Parathyroid adenoma (tissue), 2 donors: ENCODE results near the gene SLC6A4.
"Not testable (repeated sequence)": the region's sequence is repeated elsewhere in the genome, so short reads cannot be mapped to it uniquely, and the experiment has no call there.

ENCODE experiments used
- H2AFZ ChIP-seq: fragments of 300-600 bp; sonication (generic); one replicate; pipeline ENCODE4 v1.7.0; 2017; ENCODE audit warnings: antibody characterized with exemption, mild to moderate bottlenecking
- H3K27ac ChIP-seq: fragments of 300-600 bp; sonication (generic); one replicate; pipeline ENCODE4 v1.7.0; 2017
- H3K27me3 ChIP-seq: fragments of 300-600 bp; sonication (generic); one replicate; pipeline ENCODE4 v1.7.0; 2017; ENCODE audit warnings: low read length; ENCODE audit not compliant: control insufficient read depth, insufficient read depth
- H3K36me3 ChIP-seq: fragments of 300-600 bp; sonication (generic); one replicate; pipeline ENCODE4 v1.7.0; 2017; ENCODE audit warnings: low read length; ENCODE audit not compliant: control insufficient read depth, insufficient read depth
- H3K4me1 ChIP-seq: fragments of 300-600 bp; sonication (generic); one replicate; pipeline ENCODE4 v1.7.0; 2017; ENCODE audit warnings: control low read depth
- H3K4me2 ChIP-seq: fragments of 300-600 bp; sonication (generic); one replicate; pipeline ENCODE4 v1.7.0; 2017; ENCODE audit warnings: low read length
- H3K4me3 ChIP-seq: fragments of 300-600 bp; sonication (generic); one replicate; pipeline ENCODE4 v1.7.0; 2017; ENCODE audit warnings: low read depth, low read length
- H3K79me2 ChIP-seq: fragments of 300-600 bp; sonication (generic); one replicate; pipeline ENCODE4 v1.7.0; 2017; ENCODE audit warnings: control low read depth
- H3K9ac ChIP-seq: fragments of 300-600 bp; sonication (generic); one replicate; pipeline ENCODE4 v1.7.0; 2017; ENCODE audit warnings: mild to moderate bottlenecking
- H3K9me3 ChIP-seq: fragments of 300-600 bp; sonication (generic); one replicate; pipeline ENCODE4 v1.7.0; 2017; ENCODE audit warnings: low read length; ENCODE audit not compliant: control insufficient read depth
- TF ChIP-seq, protein P1 (sequence below): fragments of 300-600 bp; sonication (generic); IDR thresholded peaks from one replicate; pipeline ENCODE4 v1.7.0; 2017; ENCODE audit warnings: antibody characterized with exemption, mild to moderate bottlenecking
- donor health status: primary hyperparathyroidism.

Gene SLC6A4

DNA sequence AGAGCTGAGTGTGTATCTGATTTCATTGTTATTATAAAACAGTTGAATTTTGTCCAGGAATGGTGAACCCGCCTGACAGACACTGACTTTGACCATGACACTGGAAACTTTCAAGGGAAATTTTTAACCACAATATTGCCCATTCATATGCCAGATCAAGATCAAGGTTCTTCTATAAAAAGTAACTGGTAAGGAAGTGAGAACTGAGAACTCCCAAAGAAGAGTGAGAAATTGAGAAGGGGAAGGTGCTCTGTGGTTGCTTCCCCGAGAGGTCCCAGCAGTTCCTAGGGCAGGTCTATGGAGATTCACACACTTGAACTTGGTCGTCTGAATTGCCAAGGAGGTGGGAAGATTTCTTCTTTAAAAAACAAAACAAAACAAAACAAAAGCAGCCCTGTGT lies 27.3 kb downstream of the SLC6A4 start:
- Histone ChIP-seq H3K27me3 (no peaks in the 10 kb centered on the region), H3K4me3 (no peak overlapping the region), H3K4me1 (peaks cover 17% of the 10 kb centered on the region), H3K79me2 (no peaks in the 10 kb centered on the region), H2AFZ (peak overlapping the region; percentile 61), H3K4me2 (no peak overlapping the region), H3K36me3 (no peaks in the 10 kb centered on the region), H3K9me3 (no peaks in the 10 kb centered on the region), H3K9ac (no peak overlapping the region), H3K27ac (peak overlapping the region; percentile 18)
- TF ChIP-seq, protein P1, sequence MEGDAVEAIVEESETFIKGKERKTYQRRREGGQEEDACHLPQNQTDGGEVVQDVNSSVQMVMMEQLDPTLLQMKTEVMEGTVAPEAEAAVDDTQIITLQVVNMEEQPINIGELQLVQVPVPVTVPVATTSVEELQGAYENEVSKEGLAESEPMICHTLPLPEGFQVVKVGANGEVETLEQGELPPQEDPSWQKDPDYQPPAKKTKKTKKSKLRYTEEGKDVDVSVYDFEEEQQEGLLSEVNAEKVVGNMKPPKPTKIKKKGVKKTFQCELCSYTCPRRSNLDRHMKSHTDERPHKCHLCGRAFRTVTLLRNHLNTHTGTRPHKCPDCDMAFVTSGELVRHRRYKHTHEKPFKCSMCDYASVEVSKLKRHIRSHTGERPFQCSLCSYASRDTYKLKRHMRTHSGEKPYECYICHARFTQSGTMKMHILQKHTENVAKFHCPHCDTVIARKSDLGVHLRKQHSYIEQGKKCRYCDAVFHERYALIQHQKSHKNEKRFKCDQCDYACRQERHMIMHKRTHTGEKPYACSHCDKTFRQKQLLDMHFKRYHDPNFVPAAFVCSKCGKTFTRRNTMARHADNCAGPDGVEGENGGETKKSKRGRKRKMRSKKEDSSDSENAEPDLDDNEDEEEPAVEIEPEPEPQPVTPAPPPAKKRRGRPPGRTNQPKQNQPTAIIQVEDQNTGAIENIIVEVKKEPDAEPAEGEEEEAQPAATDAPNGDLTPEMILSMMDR, result no peak

DNA sequence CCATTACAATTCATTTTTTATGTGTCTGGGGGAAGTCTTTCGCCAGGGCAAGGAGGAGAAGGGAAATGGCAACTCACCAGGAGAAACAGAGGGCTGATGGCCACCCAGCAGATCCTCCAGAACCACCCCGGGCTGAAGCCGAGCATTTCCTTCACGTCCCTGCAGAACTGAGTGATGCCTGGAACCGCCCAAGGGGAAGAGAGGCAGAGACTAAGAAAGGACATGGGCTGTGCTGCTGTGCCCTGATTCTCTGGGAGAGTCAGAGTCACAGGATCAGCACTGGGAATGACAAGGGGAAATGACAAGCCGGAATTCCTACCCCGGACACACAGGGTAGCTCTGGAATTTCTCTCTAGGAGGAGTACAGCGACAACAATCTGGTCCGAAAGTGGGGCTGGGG lies 27.8 kb downstream of the SLC6A4 start:
- no peak overlapping the region for H3K4me2 ChIP-seq
- H3K79me2 ChIP-seq, result no peaks in the 10 kb centered on the region
- peaks cover 22% of the 10 kb centered on the region for H3K4me1 ChIP-seq
- no peaks in the 10 kb centered on the region for H3K36me3 ChIP-seq
- TF ChIP-seq, protein P1, result no peak
- H3K9me3 ChIP-seq, result no peaks in the 10 kb centered on the region
- peak overlapping the region; percentile 18 for H3K27ac ChIP-seq
- H3K9ac ChIP-seq, result no peak overlapping the region
- peak overlapping the region; percentile 61 for H2AFZ ChIP-seq
- no peaks in the 10 kb centered on the region for H3K27me3 ChIP-seq
- no peak overlapping the region for H3K4me3 ChIP-seq

DNA sequence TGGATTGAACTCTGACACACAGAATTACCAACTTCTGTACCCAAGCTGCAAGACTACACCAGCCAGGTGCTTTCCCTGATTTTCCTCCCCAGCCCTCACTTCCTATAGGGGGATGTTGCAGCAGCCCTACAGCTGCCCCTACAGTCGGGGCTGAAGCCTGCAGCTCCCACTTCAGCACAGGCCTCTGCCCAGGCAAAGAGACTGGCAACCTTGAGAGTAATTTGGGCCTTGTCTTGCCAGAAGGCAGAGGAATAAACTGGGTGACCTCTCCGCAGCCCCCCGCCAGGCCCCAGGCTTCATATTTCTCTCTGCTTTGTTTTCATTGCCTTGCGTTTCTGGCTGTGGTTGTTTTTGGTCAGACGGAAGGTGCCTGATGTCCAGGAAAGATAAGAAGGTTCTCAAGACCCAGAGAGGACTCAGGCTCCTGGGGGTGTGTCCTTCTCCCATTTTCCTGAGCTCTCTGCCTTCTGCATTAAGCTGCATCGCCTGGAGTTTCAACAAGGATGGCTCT lies 32.0 kb downstream of the SLC6A4 start:
- Histone ChIP-seq H3K4me2 (no peak overlapping the region), H2AFZ (peak overlapping the region; percentile 63), H3K4me3 (no peak overlapping the region), H3K79me2 (no peaks in the 10 kb centered on the region), H3K36me3 (no peaks in the 10 kb centered on the region), H3K27ac (peak overlapping the region; percentile 74), H3K9ac (no peak overlapping the region), H3K27me3 (no peaks in the 10 kb centered on the region), H3K4me1 (peaks cover 23% of the 10 kb centered on the region), H3K9me3 (no peaks in the 10 kb centered on the region)
- TF ChIP-seq, protein P1, result peak; percentile 24

DNA sequence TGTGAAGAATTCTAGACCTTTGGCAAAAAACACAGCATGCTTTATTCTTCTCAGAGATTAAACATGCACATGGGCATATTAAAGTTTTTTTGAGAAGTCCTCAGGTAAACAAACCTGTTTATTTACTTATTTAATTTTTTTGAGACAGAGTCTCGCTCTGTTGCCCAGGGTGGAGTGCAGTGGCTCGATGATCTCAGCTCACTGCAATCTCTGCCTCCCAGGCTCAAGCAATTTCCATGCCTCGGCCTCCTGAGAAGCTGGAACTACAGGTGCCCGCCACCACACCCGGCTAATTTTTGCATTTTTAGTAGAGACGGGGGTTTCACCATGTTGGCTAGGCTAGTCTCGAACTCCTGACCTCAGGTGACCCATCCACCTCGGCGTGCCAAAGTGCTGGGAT lies 34.8 kb downstream of the SLC6A4 start:
- H3K4me2 ChIP-seq, H3K36me3 ChIP-seq, H2AFZ ChIP-seq, H3K27me3 ChIP-seq, H3K79me2 ChIP-seq, H3K9me3 ChIP-seq, H3K4me3 ChIP-seq, H3K27ac ChIP-seq, H3K9ac ChIP-seq: not testable (repeated sequence)
- H3K4me1 ChIP-seq, result peaks cover 14% of the 10 kb centered on the region

GRCh38 chr17:30200106-30200505 lies 35.4 kb downstream of the SLC6A4 start:
- no peaks in the 10 kb centered on the region for H3K27me3 ChIP-seq
- no peak overlapping the region for H3K4me3 ChIP-seq
- H3K9ac ChIP-seq, result no peak overlapping the region
- H3K4me1 ChIP-seq, result peaks cover 14% of the 10 kb centered on the region
- H3K27ac ChIP-seq, result no peak overlapping the region
- no peaks in the 10 kb centered on the region for H3K36me3 ChIP-seq
- no peak overlapping the region for H2AFZ ChIP-seq
- no peak overlapping the region for H3K4me2 ChIP-seq
- no peaks in the 10 kb centered on the region for H3K9me3 ChIP-seq
- TF ChIP-seq, protein P1, result no peak
- H3K79me2 ChIP-seq, result no peaks in the 10 kb centered on the region
